Neutrophil (primary cell): ENCODE measurements around the gene LY9.

Experiments used
- H3K27ac ChIP-seq: fragments of 200-600 bp; sonication (generic); 2 replicates; pipeline ENCODE4 v1.5.1; 2016; ENCODE audit warnings: mild to moderate bottlenecking, moderate library complexity
- H3K27me3 ChIP-seq: fragments of 200-600 bp; sonication (generic); 2 replicates; pipeline ENCODE4 v1.6.0; 2016; ENCODE audit warnings: mild to moderate bottlenecking
- H3K36me3 ChIP-seq: fragments of 200-600 bp; sonication (generic); 2 replicates; pipeline ENCODE4 v1.5.1; 2017
- H3K4me1 ChIP-seq, 2 experiments: fragments of 200-600 bp in 1 of 2; sonication (generic) in 1 of 2; 1 replicate in 1 of 2; 2 replicates in 1 of 2; pipeline versions ENCODE4 v1.5.1 to v1.6.1; 2013 to 2016; ENCODE audit warnings: low read depth in 1 of 2, low read length in 1 of 2, mild to moderate bottlenecking in 1 of 2, moderate library complexity in 1 of 2; ENCODE audit not compliant: control insufficient read depth in 1 of 2, insufficient read depth in 1 of 2
- H3K4me3 ChIP-seq, 2 experiments: fragments of 200-600 bp in 1 of 2; sonication (generic) in 1 of 2; 1 replicate in 1 of 2; 2 replicates in 1 of 2; pipeline ENCODE4 v1.5.1; 2013 to 2016; ENCODE audit warnings: low read depth in 1 of 2, low read length in 1 of 2, mild to moderate bottlenecking in 1 of 2, moderate library complexity in 1 of 2
- H3K9me3 ChIP-seq: fragments of 200-600 bp; sonication (generic); 2 replicates; pipeline ENCODE4 v1.5.1; 2016
- CTCF ChIP-seq: fragments of 200-600 bp; sonication (generic); IDR thresholded peaks from 2 replicates; pipeline ENCODE4 v1.5.1; 2016; ENCODE audit warnings: antibody characterized with exemption

Gene LY9

GRCh38 chr1:160789051-160789701 lies 6.8 kb upstream of the LY9 start:
- no peaks in the 10 kb centered on the region for H3K27me3 ChIP-seq
- no peak overlapping the region for H3K4me3 ChIP-seq
- H3K36me3 ChIP-seq, result no peaks in the 10 kb centered on the region
- H3K4me1 ChIP-seq, result no peaks in the 10 kb centered on the region
- no peak for TF ChIP-seq CTCF
- H3K27ac ChIP-seq, result no peak overlapping the region
- H3K9me3 ChIP-seq, result no peaks in the 10 kb centered on the region

DNA sequence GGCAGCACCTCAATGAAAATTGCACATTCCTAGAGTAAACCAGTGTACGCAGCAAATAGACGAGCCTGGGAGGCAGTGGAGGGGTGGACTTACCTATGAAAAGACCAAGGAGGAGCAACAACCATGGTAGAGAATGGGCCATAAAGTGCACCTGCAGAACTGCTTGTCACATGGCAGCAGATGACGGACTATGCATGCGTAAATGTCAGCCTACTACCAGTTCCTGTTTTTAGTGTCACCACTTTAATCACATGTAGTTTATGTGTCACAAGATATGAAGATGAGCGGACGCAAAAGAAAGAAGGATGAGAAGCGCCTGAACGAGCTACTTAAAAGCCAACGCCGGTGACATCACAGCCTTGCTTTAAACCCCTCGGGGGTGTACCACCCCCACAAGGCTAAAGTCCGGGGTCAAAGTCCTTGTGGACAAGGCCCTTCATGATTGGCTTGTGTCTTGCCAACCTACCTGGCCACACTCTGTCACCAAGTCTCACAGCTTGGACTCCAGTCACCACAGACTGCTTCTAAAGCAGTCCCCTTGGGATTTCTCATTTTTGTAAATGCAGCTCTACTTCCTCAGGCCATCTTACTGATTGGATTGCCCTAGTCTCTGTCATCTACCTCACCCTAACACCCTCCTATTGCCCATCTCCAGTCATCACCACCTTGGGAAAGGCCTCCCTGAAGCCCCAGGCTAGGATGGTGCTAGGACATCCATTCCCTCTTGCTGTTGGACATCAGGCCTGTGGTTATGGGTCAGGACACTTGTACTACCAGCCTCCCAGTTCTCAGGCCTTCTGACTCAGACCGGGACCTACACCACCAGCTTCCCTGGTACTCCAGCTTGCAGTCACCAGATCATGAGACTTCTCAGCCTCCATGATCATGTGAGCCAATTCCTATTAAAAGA lies 6.0 kb upstream of the LY9 start:
- Histone ChIP-seq H3K27me3 (no peaks in the 10 kb centered on the region), H3K4me3 (no peak overlapping the region), H3K36me3 (no peaks in the 10 kb centered on the region), H3K27ac (no peak overlapping the region), H3K4me1 (no peaks in the 10 kb centered on the region), H3K9me3 (no peaks in the 10 kb centered on the region)
- no peak for TF ChIP-seq CTCF

GRCh38 chr1:160794376-160794775 lies 1.6 kb upstream of the LY9 start:
- Histone ChIP-seq H3K27ac (no peak overlapping the region), H3K27me3 (no peaks in the 10 kb centered on the region), H3K4me1 (no peaks in the 10 kb centered on the region), H3K9me3 (no peaks in the 10 kb centered on the region), H3K4me3 (no peak overlapping the region), H3K36me3 (no peaks in the 10 kb centered on the region)
- no peak for TF ChIP-seq CTCF

- Histone ChIP-seq H3K4me1 (no peaks in the 10 kb centered on the region), H3K27me3 (no peaks in the 10 kb centered on the region), H3K27ac (no peak overlapping the region), H3K4me3 (no peak overlapping the region), H3K9me3 (no peaks in the 10 kb centered on the region), H3K36me3 (no peaks in the 10 kb centered on the region)
- TF ChIP-seq CTCF, result no peak
These were observed 1.3 kb downstream of the LY9 start for GRCh38 chr1:160797271-160797709.

- no peak for TF ChIP-seq CTCF
- Histone ChIP-seq H3K27me3 (no peaks in the 10 kb centered on the region), H3K4me1 (no peaks in the 10 kb centered on the region), H3K4me3 (no peak overlapping the region), H3K27ac (no peak overlapping the region), H3K9me3 (no peaks in the 10 kb centered on the region), H3K36me3 (no peaks in the 10 kb centered on the region)
These were observed 1.9 kb downstream of the LY9 start for GRCh38 chr1:160797861-160798273.
